ENCODE data around the gene EEIG2. TPM values are rescaled to one million over a fixed set of nuclear protein-coding genes. Genes with fewer than 3 reads are reported as not detected.
"Not testable (repeated sequence)": the region's sequence is repeated elsewhere in the genome, so short reads cannot be mapped to it uniquely, and the experiment has no call there.

Gene EEIG2
- polyA plus RNA-seq, 3 donors: 1.8 to 17.5 (median 4.1) TPM

DNA sequence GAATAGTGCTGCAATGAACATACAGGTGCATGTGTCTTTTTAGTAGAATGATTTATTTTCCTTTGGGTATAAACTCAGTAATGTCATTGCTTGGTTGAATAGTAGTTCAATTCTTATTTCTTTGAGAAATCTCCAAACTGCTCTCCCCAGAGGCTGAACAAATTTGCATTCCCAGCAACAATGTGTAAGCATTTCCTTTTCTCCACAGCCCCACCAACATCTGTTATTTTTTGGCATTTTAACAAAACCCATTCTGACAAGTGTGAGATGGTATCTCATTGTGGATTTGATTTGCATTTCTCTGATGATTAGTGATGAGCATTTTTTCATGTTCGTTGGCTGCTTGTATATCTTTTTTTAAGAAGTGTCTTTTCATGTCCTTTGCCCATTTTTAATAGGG lies 21.9 kb upstream of the EEIG2 start:
- H3K27ac ChIP-seq (ENCODE audit: low read depth, low read length): no peak overlapping the region
- WGBS, 3 donors: 6 to 50% (median 27%) methylated on average over 1 of the region's 1 CpG

DNA sequence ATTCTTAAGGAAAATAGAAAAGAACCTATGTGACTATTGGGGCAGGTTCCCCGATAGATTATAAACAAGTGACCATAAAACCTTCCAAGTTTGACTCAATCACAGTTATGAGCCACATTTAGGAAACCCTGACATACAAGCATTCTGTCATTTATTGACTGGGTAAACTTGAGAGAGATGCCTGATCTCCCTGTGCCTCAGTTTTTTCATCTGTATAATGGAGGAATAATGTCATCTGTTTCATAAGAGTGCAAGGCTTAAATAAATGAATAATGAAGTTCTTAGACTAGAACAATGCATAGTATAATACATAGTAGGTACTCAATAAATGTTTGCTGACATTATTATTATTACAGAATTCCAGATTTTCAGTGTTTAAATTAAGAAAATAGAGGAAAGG lies 18.9 kb upstream of the EEIG2 start:
- 97 to 99% (median 97%) methylated on average over 1 of the region's 1 CpG for WGBS, 3 donors

DNA sequence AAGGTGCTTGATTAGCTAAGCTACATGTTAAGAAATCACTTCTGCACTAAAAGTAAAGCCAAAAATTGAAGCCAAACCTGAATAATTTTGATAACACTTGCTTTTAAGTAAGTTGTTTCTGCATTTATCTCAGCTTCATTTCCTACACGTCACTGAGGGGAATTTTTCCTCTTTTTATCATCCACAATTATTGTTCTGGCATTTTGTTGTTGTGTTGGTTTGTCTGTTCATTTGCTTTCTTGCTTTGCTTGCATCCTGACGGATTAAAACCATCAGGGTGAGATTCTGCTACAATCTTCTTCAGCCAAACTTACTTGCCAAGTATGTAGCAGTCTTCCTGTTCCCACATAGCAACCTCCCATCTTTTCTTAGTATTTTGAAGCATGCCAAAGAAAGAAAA lies 18.0 kb upstream of the EEIG2 start:
- 63 to 66% (median 65%) methylated on average over 2 of the region's 2 CpGs for WGBS, 3 donors
- H3K27ac ChIP-seq (ENCODE audit: low read depth, low read length): no peak overlapping the region

More for the DNA sequence above, 18.9 kb upstream of the EEIG2 start:
- no peak overlapping the region for H3K27ac ChIP-seq (ENCODE audit: low read depth, low read length)

DNA sequence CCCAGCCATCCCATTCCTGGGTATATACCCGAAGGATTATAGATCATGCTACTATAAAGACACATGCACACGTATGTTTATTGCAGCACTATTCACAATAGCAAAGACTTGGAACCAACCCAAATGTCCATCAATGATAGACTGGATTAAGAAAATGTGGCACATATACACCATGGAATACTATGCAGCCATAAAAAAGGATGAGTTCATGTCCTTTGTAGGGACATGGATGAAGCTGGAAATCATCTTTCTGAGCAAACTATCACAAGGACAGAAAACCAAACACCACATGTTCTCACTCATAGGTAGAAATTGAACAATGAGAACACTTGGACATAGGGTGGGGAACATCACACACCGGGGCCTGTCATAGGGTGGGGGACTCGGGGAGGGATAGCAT lies 12.4 kb upstream of the EEIG2 start:
- WGBS, 3 donors: 91 to 95% (median 92%) methylated on average over 4 of the region's 4 CpGs

GRCh38 chr1:108551137-108551862 lies 8.6 kb upstream of the EEIG2 start:
- no peak overlapping the region for H3K27ac ChIP-seq (ENCODE audit: low read depth, low read length)

More for the DNA sequence above, 12.4 kb upstream of the EEIG2 start:
- not testable (repeated sequence) for H3K27ac ChIP-seq (ENCODE audit: low read depth, low read length)

DNA sequence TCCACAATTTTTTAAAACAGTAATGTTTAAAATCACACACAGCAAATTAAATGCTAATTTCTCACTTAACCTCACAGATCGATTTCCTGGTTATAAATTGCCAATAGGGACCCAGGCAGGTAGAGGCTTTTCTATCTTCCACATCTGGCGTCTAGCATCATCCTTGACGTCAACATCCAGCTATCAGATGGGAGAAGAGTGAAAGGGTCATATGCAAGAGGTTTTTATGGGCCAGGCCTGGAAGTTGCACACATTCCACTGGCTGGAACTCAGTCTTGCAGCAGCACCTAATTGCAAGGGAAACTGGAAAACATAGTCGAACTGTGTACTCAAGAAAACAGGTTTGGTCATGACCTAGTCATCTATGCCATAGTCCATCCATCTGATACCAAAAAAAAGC lies 6.0 kb upstream of the EEIG2 start:
- no peak overlapping the region for H3K27ac ChIP-seq (ENCODE audit: low read depth, low read length)
- 77 to 91% (median 89%) methylated on average over 4 of the region's 4 CpGs for WGBS, 3 donors

More at GRCh38 chr1:108551137-108551862, 8.6 kb upstream of the EEIG2 start:
- 88 to 92% (median 90%) methylated on average over 2 of the region's 2 CpGs for WGBS, 3 donors

- 59 to 60% (median 60%) methylated on average over 4 of the region's 4 CpGs for WGBS, 3 donors
Observed at GRCh38 chr1:108554682-108555427, 5.0 kb upstream of the EEIG2 start.

DNA sequence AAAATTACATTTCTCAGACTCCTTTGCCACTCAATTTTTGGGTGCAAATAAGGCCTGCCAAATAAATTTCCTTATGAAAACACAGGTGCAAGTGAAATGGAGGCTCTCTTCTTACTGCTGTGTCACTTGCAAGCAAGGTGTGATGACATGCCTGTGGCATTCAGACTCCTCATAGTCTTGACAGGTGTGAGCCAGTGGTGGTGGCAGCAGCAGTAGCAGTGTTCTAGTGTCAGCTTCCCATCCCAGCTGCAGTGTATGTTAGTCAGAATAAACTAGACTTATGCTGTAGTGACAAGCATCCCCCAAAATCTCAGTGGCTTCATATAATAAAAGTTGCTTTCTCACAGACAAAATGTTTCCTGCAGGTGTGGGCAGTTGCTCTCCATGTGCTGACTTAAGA lies 3.8 kb upstream of the EEIG2 start:
- no peak overlapping the region for H3K27ac ChIP-seq (ENCODE audit: low read depth, low read length)

More at GRCh38 chr1:108554682-108555427, 5.0 kb upstream of the EEIG2 start:
- no peak overlapping the region for H3K27ac ChIP-seq (ENCODE audit: low read depth, low read length)

GRCh38 chr1:108556499-108556898 lies 3.4 kb upstream of the EEIG2 start:
- 74 to 80% (median 78%) methylated on average over 4 of the region's 4 CpGs for WGBS, 3 donors
- H3K27ac ChIP-seq (ENCODE audit: low read depth, low read length): no peak overlapping the region

GRCh38 chr1:108557296-108557695 lies 2.6 kb upstream of the EEIG2 start:
- H3K27ac ChIP-seq (ENCODE audit: low read depth, low read length): no peak overlapping the region

- 0 to 1% (median 0%) methylated on average over 39 to 59 of the region's 59 CpGs for WGBS, 3 donors
- H3K27ac ChIP-seq (ENCODE audit: low read depth, low read length): no peak overlapping the region
Observed at GRCh38 chr1:108560189-108560873, 431 bp downstream of the EEIG2 start.

DNA sequence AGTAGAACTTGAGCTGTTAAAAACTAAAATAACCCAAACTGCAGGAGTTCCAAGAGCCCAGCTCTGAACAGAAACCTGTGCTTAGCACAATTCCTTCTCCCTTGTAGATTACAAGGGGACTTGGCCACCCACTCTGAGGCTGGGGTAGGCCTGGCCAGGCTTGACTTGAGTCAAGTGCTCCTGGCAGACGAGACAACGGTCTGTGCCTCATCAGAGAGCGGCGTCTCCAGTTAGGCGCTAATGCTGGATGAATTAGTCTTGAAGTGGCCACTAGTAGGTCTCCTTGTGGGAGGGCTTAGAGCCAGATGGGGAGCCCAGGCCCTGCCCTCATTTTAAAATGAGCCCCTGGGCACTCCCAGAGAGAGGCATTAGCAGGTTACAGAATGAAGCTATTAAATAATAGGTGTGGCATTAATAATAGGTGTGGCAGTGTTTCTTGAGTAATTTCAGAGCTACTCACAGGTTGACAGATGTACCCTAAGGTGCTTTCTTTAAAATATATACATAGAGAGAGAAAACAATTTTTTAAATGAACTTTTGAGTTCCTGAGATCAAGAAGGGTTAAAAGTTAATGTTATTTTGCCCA lies 1.1 kb downstream of the EEIG2 start:
- WGBS, 3 donors: 3 to 34% (median 3%) methylated on average over 5 of the region's 5 CpGs
- H3K27ac ChIP-seq (ENCODE audit: low read depth, low read length): no peak overlapping the region

DNA sequence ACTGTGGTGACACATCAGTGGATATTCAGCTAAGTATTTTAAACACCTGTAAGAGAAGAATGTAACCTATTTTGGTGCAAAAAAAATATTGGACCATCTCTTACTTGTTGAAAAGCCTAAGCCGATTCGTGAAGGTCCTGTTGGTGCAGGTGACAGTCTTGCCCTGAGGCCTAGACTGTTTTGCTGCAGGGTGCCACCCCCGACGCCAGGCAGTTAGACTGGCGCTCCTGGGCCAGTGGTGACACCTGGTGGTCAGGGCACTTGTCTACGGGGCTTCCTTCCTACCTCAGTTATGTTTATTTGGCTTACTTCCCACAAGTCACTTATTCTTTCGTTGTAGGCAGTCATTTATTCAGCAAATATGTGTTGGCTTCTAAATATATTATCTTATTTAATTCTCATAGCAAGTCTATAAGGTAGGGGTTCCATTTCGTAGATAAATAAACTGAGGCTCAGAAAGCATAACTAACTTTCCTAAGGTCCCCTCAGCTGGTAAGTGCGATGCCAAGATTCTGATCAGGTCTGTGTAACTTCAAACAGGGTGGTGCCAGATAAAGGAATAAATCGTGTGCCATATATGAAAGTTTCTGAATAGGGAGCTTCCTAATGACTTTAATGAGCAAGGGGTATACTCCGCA lies 1.9 kb downstream of the EEIG2 start:
- 35 to 55% (median 53%) methylated on average over 11 of the region's 11 CpGs for WGBS, 3 donors
- no peak overlapping the region for H3K27ac ChIP-seq (ENCODE audit: low read depth, low read length)

DNA sequence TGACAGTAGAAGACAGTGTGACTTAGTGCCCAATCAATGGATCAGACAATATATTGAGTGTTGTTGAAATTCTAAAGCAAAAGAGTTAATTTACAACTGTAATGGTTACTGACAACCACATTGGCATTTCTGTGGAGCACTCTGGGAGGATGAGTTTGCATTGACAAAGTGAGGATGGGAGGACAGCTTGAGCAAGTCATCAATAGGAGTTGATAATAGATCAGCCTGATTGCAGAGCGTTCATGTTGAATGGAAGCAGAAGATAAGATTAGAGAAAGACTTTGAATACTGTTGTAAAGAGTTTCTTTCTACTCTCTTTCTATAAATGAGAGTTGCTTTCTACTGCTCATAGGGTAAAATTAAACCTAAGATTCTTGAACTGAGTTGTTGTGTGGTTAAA lies 3.9 kb downstream of the EEIG2 start:
- 68 to 88% (median 77%) methylated on average over 1 of the region's 1 CpG for WGBS, 3 donors

GRCh38 chr1:108565081-108565480 lies 5.2 kb downstream of the EEIG2 start:
- 79 to 91% (median 80%) methylated on average over 6 of the region's 6 CpGs for WGBS, 3 donors
- no peak overlapping the region for H3K27ac ChIP-seq (ENCODE audit: low read depth, low read length)

More for the DNA sequence above, 3.9 kb downstream of the EEIG2 start:
- H3K27ac ChIP-seq (ENCODE audit: low read depth, low read length): no peak overlapping the region

- H3K27ac ChIP-seq (ENCODE audit: low read depth, low read length): no peak overlapping the region
- 62 to 88% (median 79%) methylated on average over 1 of the region's 1 CpG for WGBS, 3 donors
Observed at GRCh38 chr1:108565512-108565911, 5.6 kb downstream of the EEIG2 start.

GRCh38 chr1:108568589-108568988 lies 8.7 kb downstream of the EEIG2 start:
- 83 to 95% (median 89%) methylated on average over 2 of the region's 2 CpGs for WGBS, 3 donors
- no peak overlapping the region for H3K27ac ChIP-seq (ENCODE audit: low read depth, low read length)

- WGBS, 3 donors: 90 to 96% (median 96%) methylated on average over 3 of the region's 3 CpGs
- H3K27ac ChIP-seq (ENCODE audit: low read depth, low read length): no peak overlapping the region
Observed at GRCh38 chr1:108569097-108569728, 9.3 kb downstream of the EEIG2 start.

Data from adipose tissue (tissue), 3 donors.